Neural progenitor cell (in vitro differentiated cells): ENCODE measurements around the gene CPN1.

ENCODE experiments used
- CTCF ChIP-seq: fragments of 200-600 bp; sonication (generic); IDR thresholded peaks from 2 replicates; pipeline ENCODE4 v1.5.1; 2017; ENCODE audit warnings: antibody characterized with exemption, mild to moderate bottlenecking
- EZH2 ChIP-seq: fragments of 200-600 bp; sonication (generic); IDR thresholded peaks from 2 replicates; pipeline ENCODE4 v1.6.1; 2017; ENCODE audit warnings: antibody characterized with exemption, mild to moderate bottlenecking, moderate library complexity
- EZH2phosphoT487 ChIP-seq: fragments of 200-600 bp; sonication (generic); IDR thresholded peaks from 2 replicates; pipeline ENCODE4 v1.6.1; 2017; ENCODE audit warnings: antibody characterized with exemption

GRCh38 chr10:100076750-100077149 lies 4.9 kb downstream of the CPN1 start:
- no peak for TF ChIP-seq CTCF
- no peak for TF ChIP-seq EZH2
- TF ChIP-seq EZH2phosphoT487, result no peak
